HepG2 (cell line): ENCODE measurements around the gene TMEM33. TPM values are rescaled to one million over a fixed set of nuclear protein-coding genes. Genes with fewer than 3 reads are reported as not detected.

Experiments used
- ATF7-NPFF ChIP-seq: sonication (generic); formaldehyde crosslinking; IDR thresholded peaks from 2 replicates; pipeline ENCODE4 v1.8.1; 2023; ENCODE audit warnings: mild to moderate bottlenecking, low read depth, missing genetic modification reagents, moderate library complexity
- ELF4 ChIP-seq: sonication (generic); formaldehyde crosslinking; IDR thresholded peaks from 2 replicates; pipeline ENCODE4 v1.5.0; 2020; ENCODE audit warnings: missing genetic modification reagents, mild to moderate bottlenecking, moderate library complexity, borderline replicate concordance
- HNF1B ChIP-seq: sonication (generic); formaldehyde crosslinking; IDR thresholded peaks from 2 replicates; pipeline ENCODE4 v1.5.1; 2020; ENCODE audit warnings: mild to moderate bottlenecking, moderate library complexity, missing genetic modification reagents
- HOXA7 ChIP-seq: sonication (generic); formaldehyde crosslinking; IDR thresholded peaks from 2 replicates; pipeline ENCODE4 v1.8.1; 2022; ENCODE audit warnings: mild to moderate bottlenecking, missing genetic modification reagents, moderate library complexity
- LCORL ChIP-seq, 2 experiments: fragments of 450-650 bp in 1 of 2; sonication (generic) in 1 of 2; formaldehyde crosslinking in 1 of 2; IDR thresholded peaks; 2 replicates each; pipeline versions ENCODE4 v1.5.0 to v1.6.1; 2017 to 2020; ENCODE audit warnings: antibody characterized with exemption in 1 of 2, missing genetic modification reagents in 1 of 2
- NR0B2 ChIP-seq: sonication (generic); formaldehyde crosslinking; IDR thresholded peaks from 2 replicates; pipeline ENCODE4 v1.4.0; 2020; ENCODE audit warnings: mild to moderate bottlenecking, missing genetic modification reagents
- SOX13 ChIP-seq, 3 experiments: fragments of 450-650 bp in 1 of 3; sonication (generic) in 1 of 3; formaldehyde crosslinking in 1 of 3; IDR thresholded peaks in 2 of 3; conservative IDR thresholded peaks in 1 of 3; 2 replicates each; pipeline versions ENCODE4 v1.5.0 to v1.6.1; 2016 to 2020; ENCODE audit warnings: antibody characterized with exemption in 1 of 3, mild to moderate bottlenecking in 1 of 3, missing compliant biosample characterization in 1 of 3, missing genetic modification reagents in 1 of 3, moderate library complexity in 1 of 3
- STAT5B ChIP-seq: sonication (generic); formaldehyde crosslinking; IDR thresholded peaks from 2 replicates; pipeline ENCODE4 v1.4.0; 2020; ENCODE audit warnings: missing genetic modification reagents
- TARDBP ChIP-seq: sonication (generic); formaldehyde crosslinking; IDR thresholded peaks from 2 replicates; pipeline ENCODE4 v1.8.0; 2022; ENCODE audit warnings: mild to moderate bottlenecking, missing genetic modification reagents
- ZBTB8A ChIP-seq: sonication (generic); formaldehyde crosslinking; IDR thresholded peaks from 2 replicates; pipeline ENCODE4 v1.4.0; 2020; ENCODE audit warnings: mild to moderate bottlenecking, low read depth, missing genetic modification reagents, borderline replicate concordance
- ZFP90 ChIP-seq: sonication (generic); formaldehyde crosslinking; IDR thresholded peaks from 2 replicates; pipeline ENCODE4 v1.8.0; 2022; ENCODE audit warnings: missing genetic modification reagents, mild to moderate bottlenecking, inconsistent platforms, borderline replicate concordance
- ZNF274 ChIP-seq: sonication (generic); formaldehyde crosslinking; IDR thresholded peaks from 2 replicates; pipeline ENCODE4 v1.5.1; 2020; ENCODE audit warnings: mild to moderate bottlenecking, missing genetic modification reagents
- ZNF441 ChIP-seq: sonication (generic); formaldehyde crosslinking; IDR thresholded peaks from 2 replicates; pipeline ENCODE4 v1.7.0; 2021; ENCODE audit warnings: missing genetic modification reagents, borderline replicate concordance
- ZNF484 ChIP-seq: sonication (generic); formaldehyde crosslinking; IDR thresholded peaks from 2 replicates; pipeline ENCODE4 v1.5.1; 2020; ENCODE audit warnings: mild to moderate bottlenecking, low read depth, missing genetic modification reagents, borderline replicate concordance
- ZNF547 ChIP-seq: sonication (generic); formaldehyde crosslinking; IDR thresholded peaks from 2 replicates; pipeline ENCODE4 v1.5.1; 2020; ENCODE audit warnings: mild to moderate bottlenecking, missing genetic modification reagents
- ZNF674 ChIP-seq: sonication (generic); formaldehyde crosslinking; IDR thresholded peaks from 2 replicates; pipeline ENCODE4 v1.5.0; 2020; ENCODE audit warnings: low read depth, mild to moderate bottlenecking, missing genetic modification reagents
- polyA plus RNA-seq, 8 experiments: library from polyadenylated mRNA; depleted of rRNA in 3 of 8; stranded (reverse) in 7 of 8; unstranded in 1 of 8; fragments of >200 nt; fragmentation: Illumina TruSeq in 4 of 8; extraction: Trizol in 4 of 8; gene quantifications; 2 replicates each; pipeline versions ENCODE4 v1.2.1 to v1.2.3, GENCODE V29; 2011 to 2016; ENCODE audit warnings: low read depth in 4 of 8, missing spikeins in 1 of 8, mixed read lengths in 1 of 8; ENCODE audit not compliant: insufficient read depth in 1 of 8
- total RNA-seq, 5 experiments: library from RNA; depleted of rRNA; stranded (reverse); fragments of >200 nt; fragmentation: Illumina TruSeq; extraction: Trizol; gene quantifications; 2 replicates each; pipeline ENCODE4 v1.2.3, GENCODE V29; 2016; ENCODE audit warnings: low read depth in 1 of 5
- TF ChIP-seq, protein P1 (sequence below): sonication (generic); formaldehyde crosslinking; IDR thresholded peaks from 2 replicates; pipeline ENCODE4 v1.4.0; 2020; ENCODE audit warnings: mild to moderate bottlenecking, missing genetic modification reagents
- TF ChIP-seq, protein P2 (sequence below): sonication (generic); formaldehyde crosslinking; IDR thresholded peaks from 2 replicates; pipeline ENCODE4 v1.4.0; 2020; ENCODE audit warnings: missing genetic modification reagents, borderline replicate concordance

TMEM33 gene
- total and polyA plus RNA-seq, 2 of the 13 experiments (the other 11 are each of a cell fraction or from before 2014, with no cell fraction given): 36.1 to 66.6 TPM

GRCh38 chr4:41990365-41991111, 55.3 kb downstream of the TMEM33 start, which contains the start of gene SLC30A9 (continued):
- no peak; the same call in 1 of the 2 replicates for TF ChIP-seq SOX13 (IDR thresholded peaks at IDR 0.05)
- no peak; a peak in 1 of 4 replicates for TF ChIP-seq SOX13 (CRISPR knock-in tag; conservative IDR thresholded peaks at IDR 0.05 in 1 of 2, IDR thresholded peaks at IDR 0.05 in 1 of 2)
- TF ChIP-seq LCORL (IDR thresholded peaks at IDR 0.05): no peak
- TF ChIP-seq LCORL (CRISPR knock-in tag; IDR thresholded peaks at IDR 0.05): peak; percentile 60; the same call in 1 of the 2 replicates
- TF ChIP-seq ELF4: no peak; the same call in 1 of the 2 replicates
- TF ChIP-seq HNF1B (CRISPR knock-in tag): no peak; the same call in 1 of the 2 replicates
- TF ChIP-seq ZBTB8A (CRISPR knock-in tag): no peak
- TF ChIP-seq, protein P1, sequence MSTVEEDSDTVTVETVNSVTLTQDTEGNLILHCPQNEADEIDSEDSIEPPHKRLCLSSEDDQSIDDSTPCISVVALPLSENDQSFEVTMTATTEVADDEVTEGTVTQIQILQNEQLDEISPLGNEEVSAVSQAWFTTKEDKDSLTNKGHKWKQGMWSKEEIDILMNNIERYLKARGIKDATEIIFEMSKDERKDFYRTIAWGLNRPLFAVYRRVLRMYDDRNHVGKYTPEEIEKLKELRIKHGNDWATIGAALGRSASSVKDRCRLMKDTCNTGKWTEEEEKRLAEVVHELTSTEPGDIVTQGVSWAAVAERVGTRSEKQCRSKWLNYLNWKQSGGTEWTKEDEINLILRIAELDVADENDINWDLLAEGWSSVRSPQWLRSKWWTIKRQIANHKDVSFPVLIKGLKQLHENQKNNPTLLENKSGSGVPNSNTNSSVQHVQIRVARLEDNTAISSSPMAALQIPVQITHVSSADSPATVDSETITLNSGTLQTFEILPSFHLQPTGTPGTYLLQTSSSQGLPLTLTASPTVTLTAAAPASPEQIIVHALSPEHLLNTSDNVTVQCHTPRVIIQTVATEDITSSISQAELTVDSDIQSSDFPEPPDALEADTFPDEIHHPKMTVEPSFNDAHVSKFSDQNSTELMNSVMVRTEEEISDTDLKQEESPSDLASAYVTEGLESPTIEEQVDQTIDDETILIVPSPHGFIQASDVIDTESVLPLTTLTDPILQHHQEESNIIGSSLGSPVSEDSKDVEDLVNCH: no peak
- no peak for TF ChIP-seq ZNF674 (CRISPR knock-in tag)
- no peak for TF ChIP-seq HOXA7 (CRISPR knock-in tag)
- no peak for TF ChIP-seq ZNF484 (CRISPR knock-in tag)
- 0 out of 2 replicates have a peak, but pooled peaks have one; percentile 46 for TF ChIP-seq ZFP90 (CRISPR knock-in tag)
- peak; percentile 93 for TF ChIP-seq ATF7-NPFF
- no peak for TF ChIP-seq TARDBP (CRISPR knock-in tag)
- TF ChIP-seq STAT5B (CRISPR knock-in tag): no peak
- TF ChIP-seq, protein P2, sequence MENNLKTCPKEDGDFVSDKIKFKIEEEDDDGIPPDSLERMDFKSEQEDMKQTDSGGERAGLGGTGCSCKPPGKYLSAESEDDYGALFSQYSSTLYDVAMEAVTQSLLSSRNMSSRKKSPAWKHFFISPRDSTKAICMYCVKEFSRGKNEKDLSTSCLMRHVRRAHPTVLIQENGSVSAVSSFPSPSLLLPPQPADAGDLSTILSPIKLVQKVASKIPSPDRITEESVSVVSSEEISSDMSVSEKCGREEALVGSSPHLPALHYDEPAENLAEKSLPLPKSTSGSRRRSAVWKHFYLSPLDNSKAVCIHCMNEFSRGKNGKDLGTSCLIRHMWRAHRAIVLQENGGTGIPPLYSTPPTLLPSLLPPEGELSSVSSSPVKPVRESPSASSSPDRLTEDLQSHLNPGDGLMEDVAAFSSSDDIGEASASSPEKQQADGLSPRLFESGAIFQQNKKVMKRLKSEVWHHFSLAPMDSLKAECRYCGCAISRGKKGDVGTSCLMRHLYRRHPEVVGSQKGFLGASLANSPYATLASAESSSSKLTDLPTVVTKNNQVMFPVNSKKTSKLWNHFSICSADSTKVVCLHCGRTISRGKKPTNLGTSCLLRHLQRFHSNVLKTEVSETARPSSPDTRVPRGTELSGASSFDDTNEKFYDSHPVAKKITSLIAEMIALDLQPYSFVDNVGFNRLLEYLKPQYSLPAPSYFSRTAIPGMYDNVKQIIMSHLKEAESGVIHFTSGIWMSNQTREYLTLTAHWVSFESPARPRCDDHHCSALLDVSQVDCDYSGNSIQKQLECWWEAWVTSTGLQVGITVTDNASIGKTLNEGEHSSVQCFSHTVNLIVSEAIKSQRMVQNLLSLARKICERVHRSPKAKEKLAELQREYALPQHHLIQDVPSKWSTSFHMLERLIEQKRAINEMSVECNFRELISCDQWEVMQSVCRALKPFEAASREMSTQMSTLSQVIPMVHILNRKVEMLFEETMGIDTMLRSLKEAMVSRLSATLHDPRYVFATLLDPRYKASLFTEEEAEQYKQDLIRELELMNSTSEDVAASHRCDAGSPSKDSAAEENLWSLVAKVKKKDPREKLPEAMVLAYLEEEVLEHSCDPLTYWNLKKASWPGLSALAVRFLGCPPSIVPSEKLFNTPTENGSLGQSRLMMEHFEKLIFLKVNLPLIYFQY (CRISPR knock-in tag): peak; percentile 67; the same call in 1 of the 2 replicates
- no peak for TF ChIP-seq NR0B2 (CRISPR knock-in tag)
- TF ChIP-seq ZNF547 (CRISPR knock-in tag): peak; percentile 58; the same call in 1 of the 2 replicates
- TF ChIP-seq ZNF441 (CRISPR knock-in tag): 0 out of 2 replicates have a peak, but pooled peaks have one; percentile 36
- TF ChIP-seq ZNF274 (CRISPR knock-in tag): no peak
